Right ventricle myocardium inferior (tissue), 1 donor: ENCODE data around the gene ABRAXAS1. TPM values are rescaled to one million over a fixed set of nuclear protein-coding genes. Genes with fewer than 3 reads are reported as not detected.
"Not testable (repeated sequence)": the region's sequence is repeated elsewhere in the genome, so short reads cannot be mapped to it uniquely, and the experiment has no call there.

Source experiments
- ATAC-seq: fragments of 200-7000 bp; cut with Tn5 transposase; one replicate; pipeline ENCODE4 v1.9.1; 2020; ENCODE audit warnings: mild to moderate bottlenecking, moderate library complexity
- DNase-seq: peaks from one replicate; pipeline ENCODE4 v3.0.0; 2021; ENCODE audit errors: missing footprints
- intact Hi-C: fragments of 100-400 bp; cut with DNase I; formaldehyde crosslinking; loops from one replicate; pipeline ENCODE4 v1.11.0; 2022
- long read RNA-seq: library from polyadenylated mRNA; unstranded; transcript quantifications from one replicate; pipeline ENCODE4 v2.0.0, GENCODE V29; 2021
- total RNA-seq: library from RNA; stranded (reverse); fragmentation: NEBNext Ultra II Directional; extraction: Animal tissue kit (Norgen Biotek cat#: 25700); gene quantifications from one replicate; pipeline ENCODE4 v1.2.1, GENCODE V29; 2021
- donor health status: DM: no; HTN: yes; CAD: no; lungs with severe emphysema.

The ABRAXAS1 gene
- 6.3 TPM for total RNA-seq
- long read RNA-seq, full-length matches to known transcripts, result 2 of 4 reads
- long read RNA-seq, partial matches to known transcripts, result 0 of 4 reads
- long read RNA-seq, other reads (novel, unspliced or antisense), result 2 of 4 reads

DNA sequence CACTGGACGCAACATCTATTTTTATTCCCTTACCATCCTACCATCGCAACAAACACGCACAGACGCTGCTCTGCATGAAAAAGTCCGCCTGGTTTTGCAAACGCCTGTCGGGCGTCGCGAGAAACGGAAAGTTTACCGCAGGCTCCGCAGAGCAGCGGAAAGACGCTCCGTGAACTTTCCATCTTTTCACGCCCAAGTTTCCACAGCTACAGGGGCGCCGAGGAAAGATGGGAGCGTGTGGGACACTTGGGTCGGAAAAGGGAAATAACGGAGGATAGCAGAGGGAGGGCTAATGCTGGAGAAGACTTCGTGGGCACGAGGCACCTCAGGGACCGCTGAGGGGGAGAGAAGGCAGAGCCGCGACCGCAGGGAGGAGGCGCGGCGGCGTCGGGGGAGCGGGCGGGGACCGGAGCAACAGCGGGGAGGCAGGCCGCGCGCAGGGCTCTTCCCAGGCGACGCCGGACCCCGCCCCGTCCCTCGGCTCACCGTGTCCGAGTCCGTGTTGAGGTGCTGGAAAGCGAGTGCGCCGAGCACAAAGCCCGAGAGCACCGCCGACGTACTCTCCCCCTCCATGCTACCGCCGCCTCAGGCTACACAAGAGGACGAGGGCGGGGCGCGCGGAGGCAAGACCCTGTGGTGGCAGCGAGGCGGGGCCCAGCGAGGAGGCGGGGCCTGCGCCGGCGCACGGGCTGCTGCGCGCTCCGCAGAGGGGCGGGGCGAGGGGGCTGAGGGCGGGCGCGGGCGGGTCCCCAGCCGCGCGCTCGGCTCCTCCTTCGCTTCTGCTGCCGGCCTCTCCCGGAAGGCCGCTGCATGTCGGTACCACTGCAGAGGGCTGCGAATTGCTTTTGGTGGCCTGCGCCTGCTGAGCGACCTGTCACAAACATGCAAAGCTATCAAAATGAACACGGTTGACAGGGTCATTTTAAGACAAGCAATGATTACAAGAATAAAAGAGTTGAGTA is at the start of gene ABRAXAS1:
TSS of gene ABRAXAS1 (minus strand) at position 601 of the 962 bp plus-strand sequence. CDS start at position 573, 28 bp downstream.
- DNase-seq, result peak; percentile 98
- peak; percentile 99 for ATAC-seq
- intact Hi-C loops, result loop anchor here (1.0 kb wide), 1 partner anchor 29 kb away; the partner anchor contains the start of gene HELQ

DNA sequence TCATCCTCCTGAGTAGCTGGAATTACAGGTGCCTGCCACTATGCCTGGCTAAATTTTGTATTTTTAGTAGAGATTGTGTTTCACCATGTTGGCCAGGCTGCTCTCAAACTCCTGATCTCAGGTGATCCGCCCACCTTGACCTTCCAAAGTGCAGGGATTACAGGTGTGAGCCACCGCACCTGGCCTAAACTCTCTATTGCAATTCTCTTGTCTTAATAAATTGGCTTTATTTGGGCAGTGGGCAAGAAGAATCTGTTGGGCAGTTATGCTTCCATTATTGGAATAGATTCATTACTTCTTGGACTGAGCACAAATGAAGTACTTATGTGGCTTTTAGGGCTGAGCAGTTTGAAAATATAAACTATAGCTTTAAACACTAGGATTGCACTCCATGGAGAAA is 42.8 kb upstream of the ABRAXAS1 start:
- intact Hi-C loops, result no loop called here
- no peak for DNase-seq
- ATAC-seq, result no peak

DNA sequence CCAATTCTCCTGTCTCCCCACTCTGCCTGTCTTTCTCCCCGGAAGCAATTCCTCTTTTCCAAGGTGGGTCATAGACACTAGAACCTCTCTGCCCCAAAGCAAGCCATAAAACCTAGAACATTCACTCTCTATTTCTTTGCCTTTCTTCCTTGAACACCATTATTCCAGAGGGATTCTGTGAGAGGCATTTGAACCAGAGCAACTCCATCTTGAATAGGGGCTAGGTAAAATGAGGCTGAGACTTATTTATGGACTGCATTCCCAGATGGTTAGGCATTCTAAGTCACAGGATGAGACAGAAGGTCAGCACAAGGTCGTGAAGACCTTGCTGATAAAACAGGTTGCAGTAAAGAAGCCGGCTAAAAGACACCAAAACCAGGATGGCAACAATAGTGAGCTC is 37.3 kb upstream of the ABRAXAS1 start:
- no peak for DNase-seq
- intact Hi-C loops, result no loop called here
- no peak for ATAC-seq

DNA sequence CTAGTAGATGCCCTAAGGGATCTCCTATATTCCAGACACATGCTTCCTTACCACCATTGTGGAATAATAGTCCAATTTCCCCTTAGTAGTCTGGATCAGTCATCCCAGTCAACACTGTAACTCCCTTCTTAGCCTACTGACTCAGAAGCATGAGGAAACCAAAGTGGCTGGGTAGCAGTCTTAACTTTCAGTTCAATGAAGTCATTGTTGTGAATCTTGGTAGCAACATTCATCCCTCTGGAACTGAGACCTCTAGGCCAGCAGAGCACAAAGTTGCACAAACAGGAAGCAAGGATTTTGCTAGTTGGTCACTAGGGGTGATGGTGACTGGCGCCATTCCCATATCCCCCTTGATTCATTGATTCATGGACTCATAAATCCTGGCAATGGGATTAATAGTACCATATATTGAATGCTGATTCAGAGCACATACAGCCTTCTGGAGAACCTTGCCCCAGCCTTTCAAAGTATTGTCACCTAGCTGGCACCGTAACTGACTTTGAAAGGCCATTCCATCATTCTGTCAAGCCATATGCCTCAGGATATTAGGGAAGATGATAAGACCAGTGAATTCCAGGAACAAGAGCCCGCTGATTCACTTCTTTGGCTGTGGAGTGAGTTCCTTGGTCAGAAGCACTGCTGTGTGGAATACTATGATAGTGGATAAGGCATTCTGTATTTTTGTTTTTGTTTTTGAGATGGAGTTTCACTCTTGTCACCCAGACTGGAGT is 31.3 kb upstream of the ABRAXAS1 start:
- ATAC-seq (peak; percentile 74), DNase-seq (no peak)
- intact Hi-C loops, result no loop called here

DNA sequence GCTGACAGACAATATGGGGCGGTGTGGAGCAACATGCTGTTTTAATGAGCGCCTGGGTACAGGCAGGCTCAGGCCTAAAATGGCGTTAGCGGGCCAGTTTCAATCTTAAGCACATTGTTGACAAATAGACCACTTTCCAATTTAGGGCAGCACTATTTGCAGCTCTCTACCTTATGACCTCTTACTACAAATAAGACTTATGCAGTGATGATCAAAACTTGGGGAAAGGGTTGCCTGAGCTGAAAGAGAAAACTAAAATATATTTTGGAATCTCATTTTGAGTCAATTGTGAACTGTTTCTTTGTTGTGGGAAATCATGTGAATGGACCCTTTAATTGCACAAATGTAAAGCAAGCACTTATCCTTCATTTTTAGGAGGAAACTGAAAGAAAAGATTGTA is 25.5 kb upstream of the ABRAXAS1 start:
- no peak for DNase-seq
- intact Hi-C loops, result no loop called here
- no peak for ATAC-seq

DNA sequence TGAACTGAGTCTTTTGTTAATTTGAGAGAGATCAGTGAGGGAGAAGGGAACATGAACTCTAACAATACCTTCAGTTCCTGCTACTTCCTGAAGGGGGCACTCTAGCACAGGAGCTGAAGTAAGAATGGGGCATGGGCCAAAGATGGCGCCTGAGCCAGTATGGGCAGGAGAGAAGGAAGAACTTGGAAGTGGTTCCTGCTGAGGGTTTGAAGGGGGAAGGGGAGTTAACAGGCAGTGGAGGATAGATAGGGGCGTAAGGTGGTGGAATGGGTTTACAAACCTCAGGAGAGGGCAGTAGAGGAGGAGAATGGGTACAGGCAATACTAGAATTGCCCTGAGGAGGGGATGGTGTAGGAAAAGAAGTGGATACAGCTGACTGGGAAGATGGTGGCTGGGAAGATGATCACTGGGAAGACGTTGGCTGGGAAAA is 24.3 kb upstream of the ABRAXAS1 start:
- DNase-seq, ATAC-seq: not testable (repeated sequence)
- intact Hi-C loops, result loop anchor here (1.0 kb wide), 1 partner anchor 131 kb away; no protein-coding TSS in a partner anchor

DNA sequence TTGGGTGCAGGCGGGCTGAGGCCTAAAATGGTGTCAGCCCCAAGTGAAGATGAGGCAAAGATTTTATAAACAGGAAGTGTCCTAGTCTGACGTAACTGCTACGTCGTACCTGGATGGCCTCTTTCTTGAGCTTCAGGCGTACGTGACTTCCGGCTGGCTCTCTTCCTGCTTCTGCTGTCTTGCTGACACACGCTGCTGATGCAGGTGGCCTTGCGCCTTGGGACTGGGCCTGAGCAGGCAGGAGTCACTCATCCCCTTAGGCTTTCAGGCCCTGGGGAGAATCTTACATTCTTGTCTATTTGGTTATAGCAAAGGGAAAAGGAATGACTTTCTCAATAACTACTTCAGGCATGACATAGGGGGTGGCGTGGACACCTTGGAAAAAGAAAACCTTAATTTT is 20.1 kb upstream of the ABRAXAS1 start:
- ATAC-seq, result no peak
- DNase-seq, result no peak
- intact Hi-C loops, result no loop called here

DNA sequence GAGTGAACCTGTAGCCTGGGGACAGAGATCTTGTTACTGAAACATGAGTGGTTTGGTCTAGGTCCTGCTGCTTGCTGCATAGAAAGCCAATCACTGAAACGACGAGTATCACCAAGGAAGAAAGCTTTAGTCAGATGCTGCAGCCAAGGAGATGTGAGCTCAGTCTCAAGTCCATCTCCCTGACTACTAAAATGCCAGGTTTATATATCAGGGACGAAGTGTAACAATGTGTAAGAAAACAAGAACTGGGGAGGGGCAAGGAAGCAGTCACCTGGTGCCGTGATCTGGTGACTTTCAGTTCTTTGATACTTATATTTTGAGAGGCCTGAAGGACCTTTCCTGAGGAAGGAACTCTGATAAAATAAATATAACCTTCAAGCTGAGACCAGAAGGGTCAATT is 19.6 kb upstream of the ABRAXAS1 start:
- DNase-seq, result no peak
- ATAC-seq, result no peak
- intact Hi-C loops, result no loop called here

DNA sequence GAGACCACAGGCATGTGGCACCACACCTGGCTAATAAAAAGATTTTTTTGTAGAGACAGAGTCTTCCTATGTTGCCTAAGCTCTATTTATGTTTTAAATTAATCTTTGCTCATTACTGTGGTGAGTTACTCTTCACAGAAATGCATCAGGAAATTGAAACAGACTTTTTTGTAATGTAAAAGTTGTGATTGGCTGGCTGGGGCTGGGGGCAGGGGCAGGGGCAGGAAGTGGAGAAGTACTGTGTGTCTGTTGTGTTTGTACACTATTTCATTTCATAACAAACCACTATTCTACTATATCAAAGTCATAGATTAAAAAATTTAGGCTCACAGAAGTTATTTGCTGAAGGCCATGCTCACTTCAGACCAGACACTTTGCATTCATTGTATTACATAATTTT is 19.1 kb upstream of the ABRAXAS1 start:
- DNase-seq, result no peak
- intact Hi-C loops, result no loop called here
- no peak for ATAC-seq

DNA sequence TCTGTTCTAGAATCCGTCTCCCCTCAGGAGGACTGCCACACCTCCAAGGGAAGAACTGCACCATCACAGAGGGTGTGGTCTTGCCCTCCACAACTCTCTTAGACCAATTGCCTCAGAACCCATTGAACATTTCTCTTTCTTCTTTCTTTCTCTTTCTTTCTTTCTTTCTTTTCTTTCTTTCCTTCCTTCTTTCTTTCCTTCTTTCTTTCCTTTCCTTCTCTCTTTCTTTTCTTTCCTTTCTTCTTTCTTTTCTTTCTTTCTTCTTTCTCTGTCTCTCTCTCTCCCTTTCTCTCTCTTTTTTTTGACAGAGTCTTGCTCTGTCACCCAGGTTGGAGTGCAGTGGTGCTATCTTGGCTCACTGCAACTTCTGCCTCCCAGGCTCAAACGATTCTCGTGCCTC is 16.8 kb upstream of the ABRAXAS1 start:
- intact Hi-C loops, result not testable (repeated sequence)

DNA sequence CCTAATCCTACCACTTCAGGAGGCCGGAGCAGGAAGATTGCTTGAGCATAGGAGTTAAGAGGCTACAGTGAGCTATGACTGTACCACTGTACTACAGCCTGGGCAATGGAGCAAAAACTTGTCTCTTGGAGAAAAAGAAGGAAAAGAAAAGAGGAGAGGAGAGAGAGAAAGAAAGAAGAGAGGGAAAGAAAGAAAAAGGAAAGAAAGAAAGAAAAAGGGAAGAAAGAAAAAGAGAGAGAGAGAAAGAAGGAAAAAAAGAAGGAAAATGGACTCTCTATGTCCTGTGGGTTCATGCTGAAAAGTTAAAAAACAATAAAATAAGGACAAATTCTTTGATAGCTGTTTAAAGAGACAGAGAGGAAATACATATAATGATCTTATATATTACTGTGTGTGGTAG is 13.3 kb upstream of the ABRAXAS1 start:
- intact Hi-C loops, result no loop called here
- no peak for ATAC-seq

More for the DNA sequence above, 16.8 kb upstream of the ABRAXAS1 start:
- DNase-seq, ATAC-seq: not testable (repeated sequence)

DNA sequence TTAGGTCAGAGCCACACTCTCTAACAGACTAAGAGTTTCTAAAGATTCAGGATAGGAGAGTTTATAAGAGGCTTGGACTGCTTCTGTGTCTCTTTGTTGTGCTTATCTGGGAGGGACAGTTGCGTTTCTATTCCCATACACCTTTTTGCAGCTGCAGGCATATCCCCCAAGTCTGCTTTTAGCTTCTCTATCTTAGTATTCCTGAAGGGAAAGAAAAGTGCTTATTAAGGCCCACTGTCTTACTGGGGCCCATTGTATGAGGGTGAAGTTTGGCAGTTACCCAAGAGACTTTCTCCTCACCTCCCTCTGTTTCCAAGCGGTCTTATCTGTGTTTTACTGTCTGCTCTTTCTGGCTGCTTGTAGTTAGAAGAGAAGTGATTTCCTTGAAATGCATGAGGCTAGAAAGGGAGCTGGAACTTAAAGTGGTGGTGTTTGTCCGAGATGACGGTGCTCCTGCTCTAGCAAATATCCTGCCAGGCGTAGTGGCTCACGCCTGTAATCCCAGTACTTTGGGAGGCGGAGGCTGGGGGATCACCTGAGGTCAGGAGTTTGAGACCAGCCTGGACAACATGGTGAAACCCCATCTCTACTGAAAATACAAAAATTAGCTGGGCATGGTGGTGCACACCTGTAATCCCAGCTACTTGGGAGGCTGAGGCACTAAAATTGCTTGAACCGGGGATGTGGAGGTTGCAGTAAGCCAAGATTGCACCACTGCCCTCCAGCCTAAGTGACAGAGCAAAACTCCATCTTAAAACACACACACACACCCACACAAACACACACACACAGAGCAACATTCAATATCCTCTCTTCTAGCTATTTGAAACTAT is 11.4 kb upstream of the ABRAXAS1 start:
- DNase-seq, intact Hi-C loops, ATAC-seq: not testable (repeated sequence)

More for the DNA sequence above, 13.3 kb upstream of the ABRAXAS1 start:
- DNase-seq, result no peak

DNA sequence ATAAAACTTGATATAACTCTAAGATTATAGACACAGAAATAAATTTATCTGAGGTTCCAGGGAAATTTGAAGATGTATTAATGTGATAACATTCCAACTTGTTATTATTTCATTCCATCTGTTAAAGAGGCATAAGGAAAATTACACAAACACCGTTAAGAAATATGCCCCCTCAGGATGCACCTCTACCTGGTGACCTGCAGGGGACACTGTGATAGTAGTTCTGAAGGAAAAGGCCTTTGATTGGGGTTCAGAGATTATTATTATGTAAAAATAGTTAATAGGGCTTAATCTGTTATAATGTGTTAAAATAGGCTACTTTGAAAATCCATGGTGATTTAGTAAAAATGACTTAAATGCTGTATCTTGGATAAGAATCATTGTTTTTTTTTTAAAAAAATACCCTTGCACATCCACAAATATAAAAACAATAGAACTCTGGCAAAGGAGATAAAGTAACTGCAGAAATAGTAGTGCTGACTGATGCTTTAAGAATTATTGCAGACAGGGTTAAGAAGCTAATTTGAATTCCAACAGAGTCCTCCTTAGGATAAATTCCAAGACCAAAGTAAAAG is 6.1 kb upstream of the ABRAXAS1 start:
- DNase-seq (no peak), ATAC-seq (no peak)
- intact Hi-C loops, result loop anchor here (5.0 kb wide), 1 partner anchor 151 kb away; no protein-coding TSS in a partner anchor

DNA sequence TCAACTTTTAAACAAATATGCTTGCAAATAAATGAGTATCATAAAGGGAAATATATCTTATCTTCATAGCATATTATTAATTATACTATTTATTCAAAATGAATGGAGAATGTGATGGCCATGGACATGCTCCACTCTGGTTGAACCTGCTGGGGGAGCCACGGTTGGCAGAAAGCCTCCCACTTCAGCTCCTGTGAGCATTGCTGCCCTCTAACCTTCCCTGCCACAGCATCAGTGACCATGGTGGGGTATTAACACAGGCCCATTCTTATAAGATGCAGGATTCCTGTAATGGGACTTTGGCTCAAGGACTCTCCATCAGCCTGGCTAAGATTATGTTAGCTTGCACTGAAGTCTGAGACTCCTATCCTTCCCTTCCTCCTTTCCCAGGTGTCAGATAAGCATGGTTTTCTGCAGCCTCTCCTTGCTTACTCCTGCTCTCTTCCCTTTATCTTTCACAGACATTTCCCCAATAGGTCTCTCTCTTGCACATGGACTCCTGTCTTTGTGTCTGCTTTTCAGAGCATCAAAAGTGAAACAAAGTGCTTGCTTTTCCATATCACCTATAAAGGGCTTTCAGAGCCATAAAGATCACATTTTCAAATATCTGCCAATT is 4.9 kb upstream of the ABRAXAS1 start:
- DNase-seq (no peak), ATAC-seq (no peak)
- intact Hi-C loops, result loop anchor here (5.0 kb wide), 1 partner anchor 152 kb away; no protein-coding TSS in a partner anchor

DNA sequence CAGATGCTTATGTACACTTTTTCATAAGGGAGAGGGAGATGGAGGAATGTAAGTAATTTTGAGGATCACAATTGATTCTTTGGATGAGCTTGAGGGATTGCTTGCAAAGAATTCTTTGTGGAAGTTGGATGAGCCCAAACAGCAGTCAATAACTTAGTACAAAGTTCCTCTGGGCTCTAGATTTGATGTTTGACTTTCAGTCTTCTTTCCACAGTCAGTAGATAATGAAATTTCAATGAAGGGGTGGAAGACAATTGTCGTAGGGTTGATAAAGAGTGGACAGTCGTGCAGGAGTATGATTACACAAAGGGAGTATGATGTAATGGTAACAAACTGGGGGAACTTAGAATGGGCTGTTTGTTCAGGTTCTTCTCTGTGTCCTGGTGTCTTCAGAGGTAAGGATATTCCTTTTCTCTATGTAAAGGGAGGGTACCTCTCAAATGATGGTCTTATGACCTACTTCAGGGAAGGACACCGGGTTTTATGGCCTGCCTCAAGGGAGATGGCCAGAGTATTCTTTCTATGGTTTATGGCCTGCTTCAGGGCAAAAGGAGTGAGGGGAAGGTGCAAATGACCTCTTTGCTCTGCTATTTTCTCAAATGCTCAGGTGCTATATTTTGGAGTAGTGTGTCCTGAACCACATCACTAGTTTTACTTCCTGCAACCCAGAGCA is 1.7 kb upstream of the ABRAXAS1 start:
- DNase-seq, result no peak
- intact Hi-C loops, result no loop called here
- ATAC-seq, result no peak

DNA sequence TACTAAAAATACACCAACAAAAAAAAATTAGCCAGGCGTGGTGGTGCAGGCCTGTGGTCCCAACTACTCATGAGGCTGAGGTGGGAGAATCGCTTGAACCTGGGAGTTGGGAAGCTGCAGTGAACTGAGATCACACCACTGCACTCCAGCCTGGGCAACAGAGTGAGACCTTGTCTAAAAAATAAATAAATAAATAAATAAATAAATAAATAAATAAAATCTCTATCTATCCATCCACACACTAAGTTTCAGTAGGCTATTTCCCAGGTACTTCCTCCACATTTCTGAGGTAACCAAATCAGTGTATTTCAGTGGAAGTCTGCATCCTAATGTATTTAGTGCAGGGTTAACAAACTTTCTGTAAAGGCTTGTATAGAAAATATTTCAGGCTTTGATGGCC is 10.9 kb downstream of the ABRAXAS1 start:
- intact Hi-C loops, result no loop called here
- DNase-seq (no peak), ATAC-seq (no peak)

DNA sequence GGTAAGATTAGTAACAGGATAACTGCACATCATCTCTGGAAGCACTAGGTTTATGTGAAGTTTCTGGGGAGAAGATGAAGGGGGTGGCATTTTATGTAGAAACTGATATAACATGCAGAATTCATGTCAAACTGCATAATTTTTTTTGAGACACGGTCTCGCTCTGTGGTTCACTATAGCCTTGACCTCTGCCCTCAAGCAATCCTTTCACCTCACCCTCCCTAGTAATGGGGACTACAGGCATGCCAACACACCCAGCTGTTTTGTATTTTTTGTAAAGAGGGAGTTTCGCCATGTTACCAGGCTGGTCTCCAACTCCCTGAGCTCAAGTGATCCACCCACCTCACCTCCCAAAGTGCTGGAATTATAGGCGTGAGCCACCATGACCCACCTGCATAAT is 11.5 kb downstream of the ABRAXAS1 start:
- intact Hi-C loops, result no loop called here
- ATAC-seq (no peak), DNase-seq (no peak)
